Ascending aorta (tissue), 2 donors: ENCODE data around the gene PDE4A. TPM values are rescaled to one million over a fixed set of nuclear protein-coding genes. Genes with fewer than 3 reads are reported as not detected.
A peak's percentile ranks its signal among the peaks of the same experiment; 100 is the strongest.

ENCODE experiments used
- DNase-seq, 2 donors: peaks; one replicate each; pipeline ENCODE4 v3.0.0-alpha.2; 2019; ENCODE audit warnings: low spot score in 2 of 2
- H3K27ac ChIP-seq, 2 donors: fragments of 200-600 bp; sonication (generic); one replicate each; pipeline ENCODE4 v1.5.1; 2016 to 2017; ENCODE audit warnings: mild to moderate bottlenecking in 1 of 2
- H3K27me3 ChIP-seq: fragments of 200-600 bp; sonication (generic); one replicate; pipeline ENCODE4 v1.5.1; 2017
- H3K36me3 ChIP-seq, 2 donors: fragments of 200-600 bp; sonication (generic); one replicate each; pipeline ENCODE4 v1.5.1; 2016
- H3K4me1 ChIP-seq, 2 donors: fragments of 200-600 bp; sonication (generic); one replicate each; pipeline ENCODE4 v1.5.1; 2016 to 2017; ENCODE audit warnings: mild to moderate bottlenecking in 1 of 2
- H3K4me3 ChIP-seq, 2 donors: fragments of 200-600 bp; sonication (generic); one replicate each; pipeline ENCODE4 v1.5.1; 2016 to 2017; ENCODE audit warnings: mild to moderate bottlenecking in 1 of 2
- H3K9me3 ChIP-seq, 2 donors: fragments of 200-600 bp; sonication (generic); one replicate each; pipeline ENCODE4 v1.5.1; 2016
- CTCF ChIP-seq, 3 experiments: fragments of 200-600 bp in 2 of 3; fragments of 450-650 bp in 1 of 3; sonication (generic) in 2 of 3; IDR thresholded peaks; one replicate each; pipeline ENCODE4 v1.5.1; 2016 to 2019; ENCODE audit warnings: antibody characterized with exemption in 3 of 3, mild to moderate bottlenecking in 1 of 3, moderate library complexity in 1 of 3
- intact Hi-C: fragments of 100-400 bp; cut with DNase I; formaldehyde crosslinking; loops from one replicate; pipeline ENCODE4 v1.15.1; 2023
- total RNA-seq: library from RNA; depleted of rRNA; stranded (reverse); fragments of >200 nt; gene quantifications from one replicate; pipeline ENCODE4 v1.1.0, GENCODE V29; 2016

Gene PDE4A
- total RNA-seq, 1 donor from 2014 or later: 59.9 TPM

GRCh38 chr19:10416380-10417257 is 3.7 kb upstream of the PDE4A start:
- intact Hi-C loops: no loop called here
- Histone ChIP-seq H3K9me3 (peaks cover 0 to 6% of the 10 kb centered on the region in 2 donors), H3K36me3 (no peaks in the 10 kb centered on the region), H3K27ac (no peak overlapping the region), H3K27me3 (peaks cover 42% of the 10 kb centered on the region), H3K4me1 (peaks cover 20 to 23% of the 10 kb centered on the region in 2 donors), H3K4me3 (peak overlapping the region; percentile 45 to 58)
- peak; percentile 67 to 91 (median 77) for TF ChIP-seq CTCF (IDR thresholded peaks at IDR 0.05)
- DNase-seq: peak; percentile 74 to 94

DNA sequence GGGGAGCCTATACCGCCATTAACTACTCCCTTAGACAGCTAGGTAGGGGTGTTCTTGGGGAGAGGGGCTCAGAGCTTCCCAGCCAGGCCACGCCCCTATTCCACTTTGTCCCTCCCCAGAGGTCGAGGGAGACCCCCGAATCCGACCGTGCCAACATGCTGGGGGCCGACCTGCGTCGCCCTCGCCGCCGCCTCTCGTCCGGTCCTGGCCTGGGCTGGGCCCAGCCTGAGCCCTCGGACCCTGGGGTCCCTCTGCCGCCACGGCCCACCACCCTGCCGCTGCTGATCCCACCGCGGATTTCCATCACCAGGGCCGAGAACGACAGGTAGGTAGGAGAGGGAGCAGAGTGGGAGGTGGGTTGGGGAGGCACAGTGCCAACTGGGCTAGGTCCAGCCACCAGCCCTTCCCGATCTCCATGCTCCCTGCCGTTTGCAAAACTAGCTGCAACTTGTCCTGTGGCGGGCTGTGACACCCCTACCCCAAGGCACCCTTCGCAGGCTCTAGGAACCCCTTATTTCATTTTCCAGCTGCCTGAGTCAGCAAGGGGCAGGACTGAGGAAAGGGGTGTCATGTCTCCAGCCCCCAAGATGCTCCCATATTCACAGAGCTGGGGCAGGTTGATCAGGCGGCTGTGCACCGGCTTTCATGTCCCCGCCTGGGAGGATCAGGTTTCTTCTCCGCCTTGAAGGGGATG is 2.6 kb upstream of the PDE4A start:
- peaks cover 20 to 23% of the 10 kb centered on the region in 2 donors for H3K4me1 ChIP-seq
- no peak overlapping the region for H3K27ac ChIP-seq
- H3K36me3 ChIP-seq: no peaks in the 10 kb centered on the region
- TF ChIP-seq CTCF (IDR thresholded peaks at IDR 0.05): no peak
- DNase-seq: no peak
- H3K4me3 ChIP-seq: no peak overlapping the region
- H3K27me3 ChIP-seq: peaks cover 47% of the 10 kb centered on the region
- intact Hi-C loops: no loop called here
- H3K9me3 ChIP-seq: peaks cover 0 to 6% of the 10 kb centered on the region in 2 donors

- H3K4me1 ChIP-seq: peaks cover 20 to 23% of the 10 kb centered on the region in 2 donors
- H3K27me3 ChIP-seq: peaks cover 47% of the 10 kb centered on the region
Measured at GRCh38 chr19:10418235-10418484, 2.2 kb upstream of the PDE4A start.

GRCh38 chr19:10418485-10419199 is 1.7 kb upstream of the PDE4A start:
- H3K27me3 ChIP-seq: peaks cover 47% of the 10 kb centered on the region
- H3K27ac ChIP-seq: no peak overlapping the region
- H3K9me3 ChIP-seq: peaks cover 0 to 6% of the 10 kb centered on the region in 2 donors
- peaks cover 20 to 23% of the 10 kb centered on the region in 2 donors for H3K4me1 ChIP-seq
- H3K4me3 ChIP-seq: peak overlapping the region in 1 of 2 donors; percentile 26
- TF ChIP-seq CTCF (IDR thresholded peaks at IDR 0.05): no peak
- no peaks in the 10 kb centered on the region for H3K36me3 ChIP-seq
- intact Hi-C loops: no loop called here
- DNase-seq: no peak

More at GRCh38 chr19:10418235-10418484, 2.2 kb upstream of the PDE4A start:
- no peak for TF ChIP-seq CTCF (IDR thresholded peaks at IDR 0.05)
- Histone ChIP-seq H3K9me3 (peaks cover 0 to 6% of the 10 kb centered on the region in 2 donors), H3K36me3 (no peaks in the 10 kb centered on the region), H3K4me3 (no peak overlapping the region), H3K27ac (no peak overlapping the region)
- intact Hi-C loops: no loop called here
- DNase-seq: no peak

- no peak for TF ChIP-seq CTCF (IDR thresholded peaks at IDR 0.05)
- H3K27me3 ChIP-seq: peaks cover 47% of the 10 kb centered on the region
- peak overlapping the region in 1 of 2 donors; percentile 26 for H3K4me3 ChIP-seq
- H3K4me1 ChIP-seq: peaks cover 20 to 23% of the 10 kb centered on the region in 2 donors
- DNase-seq: no peak
- H3K36me3 ChIP-seq: no peaks in the 10 kb centered on the region
- intact Hi-C loops: no loop called here
- peaks cover 0 to 6% of the 10 kb centered on the region in 2 donors for H3K9me3 ChIP-seq
- no peak overlapping the region for H3K27ac ChIP-seq
Measured at GRCh38 chr19:10419200-10419645, 1.1 kb upstream of the PDE4A start.
